A673 (cell line): ENCODE data around the gene GSKIP. TPM values are rescaled to one million over a fixed set of nuclear protein-coding genes. Genes with fewer than 3 reads are reported as not detected.

Experiments
- BruUV-seq: library from RNA; stranded (reverse); fragments of 400-500 nt; replicated peaks from 2 replicates; lab custom pipeline; 2021; lab: Mats Ljungman, UMichigan
- CTCF ChIA-PET: fragments of 300-600 bp; sonication (Branson Sonifier 250); formaldehyde crosslinking; loops from one replicate; lab custom pipeline; 2022; ENCODE audit warnings: antibody characterized with exemption; lab: Charles Lee
- POLR2A ChIA-PET: fragments of 300-600 bp; sonication (Branson Sonifier 250); formaldehyde crosslinking; loops from one replicate; lab custom pipeline; 2022; ENCODE audit warnings: antibody characterized with exemption; ENCODE audit not compliant: low non-redundant PET; lab: Charles Lee
- DNase-seq: peaks from one replicate; pipeline ENCODE4 v3.0.0-alpha.2; 2015; ENCODE audit warnings: low spot score
- H3K27ac ChIP-seq: fragments of 200-600 bp; sonication (generic); 2 replicates; pipeline ENCODE4 v1.5.1; 2016; ENCODE audit warnings: mixed run types, low read depth, mild to moderate bottlenecking, mixed read lengths, antibody characterized with exemption, low read length; ENCODE audit not compliant: poor library complexity, severe bottlenecking
- H3K27me3 ChIP-seq: fragments of 200-600 bp; sonication (generic); replicated peaks from 2 replicates; pipeline ENCODE4 v1.6.1; 2017; ENCODE audit warnings: mixed run types, low read depth, mild to moderate bottlenecking, mixed read lengths, antibody characterized with exemption, low read length; ENCODE audit not compliant: insufficient read depth, poor library complexity
- H3K36me3 ChIP-seq: fragments of 200-600 bp; sonication (generic); 2 replicates; pipeline ENCODE4 v1.6.1; 2016; ENCODE audit warnings: mixed run types, mild to moderate bottlenecking, mixed read lengths, antibody characterized with exemption, low read length; ENCODE audit not compliant: insufficient read depth, poor library complexity, severe bottlenecking
- H3K4me1 ChIP-seq: fragments of 200-600 bp; sonication (generic); 2 replicates; pipeline ENCODE4 v1.6.1; 2017; ENCODE audit warnings: mixed run types, mild to moderate bottlenecking, mixed read lengths, antibody characterized with exemption, low read length; ENCODE audit not compliant: insufficient read depth, poor library complexity, severe bottlenecking
- H3K4me3 ChIP-seq: fragments of 200-600 bp; sonication (generic); 2 replicates; pipeline ENCODE4 v1.5.1; 2016; ENCODE audit warnings: low read depth, mixed run types, mild to moderate bottlenecking, mixed read lengths, low read length; ENCODE audit not compliant: poor library complexity, severe bottlenecking
- H3K9me3 ChIP-seq: fragments of 200-600 bp; sonication (generic); 2 replicates; pipeline ENCODE4 v1.6.1; 2016; ENCODE audit warnings: mixed run types, low read depth, mild to moderate bottlenecking, mixed read lengths, antibody characterized with exemption, low read length; ENCODE audit not compliant: poor library complexity, severe bottlenecking
- CTCF ChIP-seq: fragments of 300-800, 200-600 bp; sonication (generic); conservative IDR thresholded peaks from 2 replicates; pipeline ENCODE4 v1.5.1; 2017; ENCODE audit warnings: low read depth, mild to moderate bottlenecking, antibody characterized with exemption, low read length, moderate library complexity, mixed read lengths
- EZH2 ChIP-seq: fragments of 200-600 bp; sonication (generic); IDR thresholded peaks from 2 replicates; pipeline ENCODE4 v1.6.1; 2017; ENCODE audit warnings: borderline replicate concordance, low read depth, mild to moderate bottlenecking, mixed read lengths, antibody characterized with exemption, low read length; ENCODE audit not compliant: poor library complexity, severe bottlenecking
- intact Hi-C: fragments of 100-400 bp; cut with micrococcal nuclease; formaldehyde crosslinking; loops from one replicate; pipeline ENCODE4 v1.10.0; 2022; ENCODE audit not compliant: unreplicated experiment
- total RNA-seq: library from RNA; stranded (reverse); gene quantifications from 2 replicates; pipeline ENCODE4 v1.2.3, GENCODE V29; 2021

Gene GSKIP
- total RNA-seq, 1 experiment from 2014 or later: 21.3 TPM

GRCh38 chr14:96357216-96357615 is 6.1 kb upstream of the GSKIP start:
- peaks cover 10% of the 10 kb centered on the region for H3K4me1 ChIP-seq
- H3K27me3 ChIP-seq: no peaks in the 10 kb centered on the region
- H3K27ac ChIP-seq: no peak overlapping the region
- intact Hi-C loops: no loop called here
- CTCF ChIA-PET: no interaction called here
- TF ChIP-seq EZH2 (no peak), CTCF (no peak)
- no peaks in the 10 kb centered on the region for H3K36me3 ChIP-seq
- no TSS peak for BruUV-seq
- no peak overlapping the region for H3K4me3 ChIP-seq
- H3K9me3 ChIP-seq: no peaks in the 10 kb centered on the region
- POLR2A ChIA-PET: no interaction called here
- no peak for DNase-seq

- Histone ChIP-seq H3K4me3 (no peak overlapping the region), H3K9me3 (no peaks in the 10 kb centered on the region), H3K4me1 (peaks cover 14% of the 10 kb centered on the region), H3K27ac (no peak overlapping the region), H3K27me3 (no peaks in the 10 kb centered on the region), H3K36me3 (no peaks in the 10 kb centered on the region)
- intact Hi-C loops: no loop called here
- DNase-seq: no peak
- CTCF ChIA-PET: no interaction called here
- no TSS peak for BruUV-seq
- POLR2A ChIA-PET: no interaction called here
- TF ChIP-seq EZH2 (no peak), CTCF (no peak)
Measured at GRCh38 chr14:96359959-96360358, 3.4 kb upstream of the GSKIP start.

- Histone ChIP-seq H3K36me3 (no peaks in the 10 kb centered on the region), H3K27me3 (no peaks in the 10 kb centered on the region), H3K27ac (peak overlapping the region; percentile 81), H3K4me3 (peak overlapping the region; percentile 97), H3K4me1 (peaks cover 17% of the 10 kb centered on the region), H3K9me3 (no peaks in the 10 kb centered on the region)
- DNase-seq: peak; percentile 41
- ChIA-PET POLR2A (no interaction called here), CTCF (no interaction called here)
- BruUV-seq: no TSS peak
- intact Hi-C loops: no loop called here
- TF ChIP-seq EZH2 (no peak), CTCF (no peak)
Measured at GRCh38 chr14:96362071-96362964, 1.0 kb upstream of the GSKIP start.
